ENCODE results near the gene MORN3.

DNA sequence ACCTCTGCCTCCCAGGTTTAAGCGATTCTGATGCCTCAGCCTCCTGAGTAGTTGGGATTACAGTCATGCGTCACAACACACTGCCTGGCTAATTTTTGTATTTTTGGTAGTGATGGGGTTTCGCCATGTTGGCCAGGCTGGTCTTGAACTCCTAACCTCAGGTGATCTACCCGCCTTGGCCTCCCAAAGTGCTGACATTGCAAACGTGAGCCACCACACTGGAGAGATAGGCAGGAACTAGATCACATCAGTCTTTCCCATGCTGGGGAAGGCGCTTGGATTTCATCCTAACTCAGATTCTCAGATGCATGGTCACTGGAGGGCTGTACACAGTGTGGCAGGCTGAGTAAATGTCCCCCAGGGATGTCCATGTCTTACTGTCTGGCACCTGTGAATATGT is 61.2 kb downstream of the MORN3 start:
- TF ChIP-seq, protein P1, sequence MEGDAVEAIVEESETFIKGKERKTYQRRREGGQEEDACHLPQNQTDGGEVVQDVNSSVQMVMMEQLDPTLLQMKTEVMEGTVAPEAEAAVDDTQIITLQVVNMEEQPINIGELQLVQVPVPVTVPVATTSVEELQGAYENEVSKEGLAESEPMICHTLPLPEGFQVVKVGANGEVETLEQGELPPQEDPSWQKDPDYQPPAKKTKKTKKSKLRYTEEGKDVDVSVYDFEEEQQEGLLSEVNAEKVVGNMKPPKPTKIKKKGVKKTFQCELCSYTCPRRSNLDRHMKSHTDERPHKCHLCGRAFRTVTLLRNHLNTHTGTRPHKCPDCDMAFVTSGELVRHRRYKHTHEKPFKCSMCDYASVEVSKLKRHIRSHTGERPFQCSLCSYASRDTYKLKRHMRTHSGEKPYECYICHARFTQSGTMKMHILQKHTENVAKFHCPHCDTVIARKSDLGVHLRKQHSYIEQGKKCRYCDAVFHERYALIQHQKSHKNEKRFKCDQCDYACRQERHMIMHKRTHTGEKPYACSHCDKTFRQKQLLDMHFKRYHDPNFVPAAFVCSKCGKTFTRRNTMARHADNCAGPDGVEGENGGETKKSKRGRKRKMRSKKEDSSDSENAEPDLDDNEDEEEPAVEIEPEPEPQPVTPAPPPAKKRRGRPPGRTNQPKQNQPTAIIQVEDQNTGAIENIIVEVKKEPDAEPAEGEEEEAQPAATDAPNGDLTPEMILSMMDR (IDR thresholded peaks at IDR 0.05): no peak
- no peak for TF ChIP-seq POLR2A (IDR thresholded peaks at IDR 0.05)

Data from heart left ventricle (tissue), 13 donors.